GM12878 (cell line): ENCODE data around the gene TRIP12. TPM values are rescaled to one million over a fixed set of nuclear protein-coding genes. Genes with fewer than 3 reads are reported as not detected.

Source experiments
- CHD2 ChIP-seq: IDR thresholded peaks from 2 replicates; pipeline ENCODE4 v1.6.1; 2011; ENCODE audit warnings: low read depth, low read length, improper control_type of control experiment, borderline replicate concordance
- CHD4 ChIP-seq: fragments of 200-600 bp; sonication (generic); IDR thresholded peaks from 2 replicates; pipeline ENCODE4 v1.6.1; 2016; ENCODE audit warnings: mild to moderate bottlenecking
- CREM ChIP-seq: IDR thresholded peaks from 2 replicates; pipeline ENCODE4 v1.6.1; 2014; ENCODE audit warnings: antibody characterized with exemption, low read depth
- EED ChIP-seq: sonication (generic); IDR thresholded peaks from 2 replicates; pipeline ENCODE4 v1.6.1; 2016; ENCODE audit warnings: antibody characterized with exemption, low read depth
- FOXM1 ChIP-seq: IDR thresholded peaks from 2 replicates; pipeline ENCODE4 v1.6.1; 2012; ENCODE audit warnings: low read depth, mild to moderate bottlenecking, inconsistent platforms, low read length, moderate library complexity
- IKZF1 ChIP-seq: fragments of 450-650 bp; conservative IDR thresholded peaks from 2 replicates; pipeline ENCODE4 v1.6.1; 2017; ENCODE audit warnings: antibody characterized with exemption, mild to moderate bottlenecking
- IKZF2 ChIP-seq, 2 experiments: fragments of 450-650 bp; IDR thresholded peaks; 2 replicates each; pipeline ENCODE4 v1.6.1; 2017; ENCODE audit warnings: mild to moderate bottlenecking in 2 of 2, moderate library complexity in 2 of 2
- JUNB ChIP-seq: IDR thresholded peaks from 2 replicates; pipeline ENCODE4 v1.6.1; 2016; ENCODE audit warnings: antibody characterized with exemption, mild to moderate bottlenecking
- KLF5 ChIP-seq: fragments of 450-650 bp; IDR thresholded peaks from 2 replicates; pipeline ENCODE4 v1.6.1; 2014; ENCODE audit warnings: mild to moderate bottlenecking; ENCODE audit not compliant: partially characterized antibody
- MEF2A ChIP-seq: IDR thresholded peaks from 2 replicates; pipeline ENCODE4 v1.6.1; 2011; ENCODE audit warnings: low read depth, mild to moderate bottlenecking, low read length, moderate library complexity; ENCODE audit not compliant: insufficient read depth
- MTA2 ChIP-seq: fragments of 450-650 bp; IDR thresholded peaks from 2 replicates; pipeline ENCODE4 v1.6.1; 2016; ENCODE audit warnings: low read depth, mild to moderate bottlenecking, moderate library complexity
- NFYA ChIP-seq: IDR thresholded peaks from 2 replicates; pipeline ENCODE4 v1.6.1; 2011; ENCODE audit warnings: low read depth, mild to moderate bottlenecking, low read length, improper control_type of control experiment, borderline replicate concordance
- NR2C1 ChIP-seq: fragments of 450-650 bp; IDR thresholded peaks from 2 replicates; pipeline ENCODE4 v1.6.1; 2017; ENCODE audit warnings: antibody characterized with exemption, mild to moderate bottlenecking, moderate library complexity
- PAX5 ChIP-seq: IDR thresholded peaks from 2 replicates; pipeline ENCODE4 v1.6.1; 2011; ENCODE audit warnings: low read depth, low read length, borderline replicate concordance
- RELA ChIP-seq: fragments of 450-650 bp; IDR thresholded peaks from 2 replicates; pipeline ENCODE4 v1.8.0; 2014; ENCODE audit warnings: borderline replicate concordance; ENCODE audit not compliant: partially characterized antibody
- RFX5 ChIP-seq: IDR thresholded peaks from 2 replicates; pipeline ENCODE4 v1.6.1; 2011; ENCODE audit warnings: low read depth, low read length, improper control_type of control experiment
- SMARCA5 ChIP-seq: fragments of 450-650 bp; IDR thresholded peaks from 2 replicates; pipeline ENCODE4 v1.6.1; 2017; ENCODE audit warnings: mild to moderate bottlenecking
- TARDBP ChIP-seq: IDR thresholded peaks from 2 replicates; pipeline ENCODE4 v1.6.1; 2016; ENCODE audit warnings: borderline replicate concordance
- TCF3 ChIP-seq: IDR thresholded peaks from 2 replicates; pipeline ENCODE4 v1.6.1; 2012; ENCODE audit warnings: low read depth, mild to moderate bottlenecking, low read length, borderline replicate concordance; ENCODE audit not compliant: insufficient read depth
- WRNIP1 ChIP-seq: IDR thresholded peaks from 2 replicates; pipeline ENCODE4 v1.6.1; 2011; ENCODE audit warnings: low read depth, low read length, improper control_type of control experiment, borderline replicate concordance
- YY1 ChIP-seq: IDR thresholded peaks from 2 replicates; pipeline ENCODE4 v1.6.1; 2011; ENCODE audit warnings: low read depth, mild to moderate bottlenecking, low read length
- ZNF384 ChIP-seq: IDR thresholded peaks from 2 replicates; pipeline ENCODE4 v1.6.1; 2012; ENCODE audit warnings: low read depth, mild to moderate bottlenecking, low read length, improper control_type of control experiment, borderline replicate concordance
- ZNF622 ChIP-seq: fragments of 450-650 bp; IDR thresholded peaks from 2 replicates; pipeline ENCODE4 v1.6.1; 2017; ENCODE audit warnings: mild to moderate bottlenecking, inconsistent platforms
- polyA plus RNA-seq, 11 experiments: library from polyadenylated mRNA; depleted of rRNA in 4 of 11; unstranded in 6 of 11; stranded (reverse) in 5 of 11; fragments of >200 nt; fragmentation: Nextera tagmentation in 4 of 11; fragmentation: Illumina TruSeq in 1 of 11; extraction: Ambion mirVana in 4 of 11; extraction: Trizol in 1 of 11; gene quantifications; 1 replicate in 1 of 11; 2 replicates in 10 of 11; pipeline versions ENCODE4 v1.2.1 to v1.2.3, GENCODE V29; 2011 to 2016; ENCODE audit warnings: inconsistent platforms in 2 of 11, missing spikeins in 2 of 11, low read depth in 1 of 11
- total RNA-seq, 4 experiments: library from RNA; depleted of rRNA in 3 of 4; stranded (reverse); fragments of >200 nt in 3 of 4; fragmentation: Illumina TruSeq in 1 of 4; extraction: Trizol in 1 of 4; gene quantifications; 2 replicates each; pipeline versions ENCODE4 v1.2.1 to v1.2.3, GENCODE V29; 2013 to 2021
- TF ChIP-seq, protein P1 (sequence below): fragments of 450-650 bp; formaldehyde crosslinking; IDR thresholded peaks from 2 replicates; pipeline ENCODE4 v1.4.0; 2020; ENCODE audit warnings: mild to moderate bottlenecking, moderate library complexity
- TF ChIP-seq, protein P2 (sequence below): fragments of 450-650 bp; IDR thresholded peaks from 2 replicates; pipeline ENCODE4 v1.6.1; 2017; ENCODE audit warnings: mild to moderate bottlenecking
- TF ChIP-seq, protein P3 (sequence below): IDR thresholded peaks from 2 replicates; pipeline ENCODE4 v1.6.1; 2012; ENCODE audit warnings: low read length, inconsistent platforms

The TRIP12 gene
- total and polyA plus RNA-seq, 10 of the 15 experiments (the other 5 are each of a cell fraction or from before 2014, with no cell fraction given): 23.1 to 207 (median 97.0) TPM

DNA sequence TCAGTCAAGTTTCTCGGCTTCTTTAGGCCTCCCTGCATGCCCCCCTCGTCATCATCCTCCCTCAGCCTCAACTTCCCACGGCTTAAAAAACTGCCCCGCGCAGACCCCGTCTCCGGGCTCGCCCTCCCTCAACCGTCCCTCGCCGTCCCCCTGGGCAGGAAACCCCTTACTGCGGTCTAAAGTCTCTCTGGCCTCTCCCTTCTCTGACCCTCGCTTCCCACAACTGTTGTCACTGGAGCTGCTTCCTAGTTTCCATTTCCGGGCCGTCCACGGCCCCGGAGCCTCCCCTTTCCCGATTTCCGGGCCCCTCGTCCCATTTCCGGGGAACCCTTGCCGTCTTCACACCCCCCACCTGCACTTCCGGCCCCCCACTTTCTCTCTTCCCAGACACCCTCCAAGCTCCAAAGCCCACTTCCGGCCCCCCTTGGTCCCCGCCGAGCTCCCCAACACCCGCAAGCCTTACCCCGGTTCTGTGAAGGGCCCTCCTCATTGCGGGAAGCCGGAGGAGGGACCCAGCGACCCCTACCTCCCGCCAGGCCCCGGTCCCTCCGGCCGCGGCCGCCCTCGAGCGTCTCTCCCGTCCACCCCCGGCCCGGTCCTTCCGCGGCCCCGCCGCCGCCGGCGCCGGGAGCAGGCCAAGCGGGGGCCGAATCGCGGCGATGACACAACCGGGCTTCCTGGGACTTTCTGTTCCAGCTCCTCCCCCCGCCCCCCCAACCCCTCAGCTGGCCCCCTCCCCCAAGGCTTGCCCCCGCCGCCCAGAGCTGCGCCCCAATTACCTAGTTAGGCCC lies 513 bp downstream of the TRIP12 start (continued):
- TF ChIP-seq, protein P1, sequence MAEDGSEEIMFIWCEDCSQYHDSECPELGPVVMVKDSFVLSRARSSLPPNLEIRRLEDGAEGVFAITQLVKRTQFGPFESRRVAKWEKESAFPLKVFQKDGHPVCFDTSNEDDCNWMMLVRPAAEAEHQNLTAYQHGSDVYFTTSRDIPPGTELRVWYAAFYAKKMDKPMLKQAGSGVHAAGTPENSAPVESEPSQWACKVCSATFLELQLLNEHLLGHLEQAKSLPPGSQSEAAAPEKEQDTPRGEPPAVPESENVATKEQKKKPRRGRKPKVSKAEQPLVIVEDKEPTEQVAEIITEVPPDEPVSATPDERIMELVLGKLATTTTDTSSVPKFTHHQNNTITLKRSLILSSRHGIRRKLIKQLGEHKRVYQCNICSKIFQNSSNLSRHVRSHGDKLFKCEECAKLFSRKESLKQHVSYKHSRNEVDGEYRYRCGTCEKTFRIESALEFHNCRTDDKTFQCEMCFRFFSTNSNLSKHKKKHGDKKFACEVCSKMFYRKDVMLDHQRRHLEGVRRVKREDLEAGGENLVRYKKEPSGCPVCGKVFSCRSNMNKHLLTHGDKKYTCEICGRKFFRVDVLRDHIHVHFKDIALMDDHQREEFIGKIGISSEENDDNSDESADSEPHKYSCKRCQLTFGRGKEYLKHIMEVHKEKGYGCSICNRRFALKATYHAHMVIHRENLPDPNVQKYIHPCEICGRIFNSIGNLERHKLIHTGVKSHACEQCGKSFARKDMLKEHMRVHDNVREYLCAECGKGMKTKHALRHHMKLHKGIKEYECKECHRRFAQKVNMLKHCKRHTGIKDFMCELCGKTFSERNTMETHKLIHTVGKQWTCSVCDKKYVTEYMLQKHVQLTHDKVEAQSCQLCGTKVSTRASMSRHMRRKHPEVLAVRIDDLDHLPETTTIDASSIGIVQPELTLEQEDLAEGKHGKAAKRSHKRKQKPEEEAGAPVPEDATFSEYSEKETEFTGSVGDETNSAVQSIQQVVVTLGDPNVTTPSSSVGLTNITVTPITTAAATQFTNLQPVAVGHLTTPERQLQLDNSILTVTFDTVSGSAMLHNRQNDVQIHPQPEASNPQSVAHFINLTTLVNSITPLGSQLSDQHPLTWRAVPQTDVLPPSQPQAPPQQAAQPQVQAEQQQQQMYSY (CRISPR knock-in tag): no peak
- no peak for TF ChIP-seq CREM
- no peak for TF ChIP-seq PAX5
- TF ChIP-seq IKZF2 (IDR thresholded peaks at IDR 0.05): peak; percentile 94 to 96
- TF ChIP-seq ZNF384: no peak
- TF ChIP-seq EED: peak; percentile 90
- peak; percentile 33; the same call in 1 of the 2 replicates for TF ChIP-seq SMARCA5
- TF ChIP-seq, protein P2, sequence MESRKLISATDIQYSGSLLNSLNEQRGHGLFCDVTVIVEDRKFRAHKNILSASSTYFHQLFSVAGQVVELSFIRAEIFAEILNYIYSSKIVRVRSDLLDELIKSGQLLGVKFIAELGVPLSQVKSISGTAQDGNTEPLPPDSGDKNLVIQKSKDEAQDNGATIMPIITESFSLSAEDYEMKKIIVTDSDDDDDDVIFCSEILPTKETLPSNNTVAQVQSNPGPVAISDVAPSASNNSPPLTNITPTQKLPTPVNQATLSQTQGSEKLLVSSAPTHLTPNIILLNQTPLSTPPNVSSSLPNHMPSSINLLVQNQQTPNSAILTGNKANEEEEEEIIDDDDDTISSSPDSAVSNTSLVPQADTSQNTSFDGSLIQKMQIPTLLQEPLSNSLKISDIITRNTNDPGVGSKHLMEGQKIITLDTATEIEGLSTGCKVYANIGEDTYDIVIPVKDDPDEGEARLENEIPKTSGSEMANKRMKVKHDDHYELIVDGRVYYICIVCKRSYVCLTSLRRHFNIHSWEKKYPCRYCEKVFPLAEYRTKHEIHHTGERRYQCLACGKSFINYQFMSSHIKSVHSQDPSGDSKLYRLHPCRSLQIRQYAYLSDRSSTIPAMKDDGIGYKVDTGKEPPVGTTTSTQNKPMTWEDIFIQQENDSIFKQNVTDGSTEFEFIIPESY: no peak
- peak; percentile 47 for TF ChIP-seq NR2C1
- TF ChIP-seq NFYA: no peak
- TF ChIP-seq, protein P3, sequence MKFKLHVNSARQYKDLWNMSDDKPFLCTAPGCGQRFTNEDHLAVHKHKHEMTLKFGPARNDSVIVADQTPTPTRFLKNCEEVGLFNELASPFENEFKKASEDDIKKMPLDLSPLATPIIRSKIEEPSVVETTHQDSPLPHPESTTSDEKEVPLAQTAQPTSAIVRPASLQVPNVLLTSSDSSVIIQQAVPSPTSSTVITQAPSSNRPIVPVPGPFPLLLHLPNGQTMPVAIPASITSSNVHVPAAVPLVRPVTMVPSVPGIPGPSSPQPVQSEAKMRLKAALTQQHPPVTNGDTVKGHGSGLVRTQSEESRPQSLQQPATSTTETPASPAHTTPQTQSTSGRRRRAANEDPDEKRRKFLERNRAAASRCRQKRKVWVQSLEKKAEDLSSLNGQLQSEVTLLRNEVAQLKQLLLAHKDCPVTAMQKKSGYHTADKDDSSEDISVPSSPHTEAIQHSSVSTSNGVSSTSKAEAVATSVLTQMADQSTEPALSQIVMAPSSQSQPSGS: no peak
- no peak for TF ChIP-seq ZNF622
- TF ChIP-seq CHD2: no peak
- no peak for TF ChIP-seq JUNB
- TF ChIP-seq FOXM1: no peak
- peak; percentile 98 for TF ChIP-seq IKZF1
- peak; percentile 63; the same call in 1 of the 2 replicates for TF ChIP-seq MTA2
- no peak for TF ChIP-seq MEF2A
- peak; percentile 5 for TF ChIP-seq RELA
- TF ChIP-seq YY1: no peak
- TF ChIP-seq TCF3: no peak
- no peak for TF ChIP-seq CHD4
- no peak for TF ChIP-seq WRNIP1
- TF ChIP-seq TARDBP: no peak
- TF ChIP-seq RFX5: no peak
- TF ChIP-seq KLF5: no peak
